SK-N-MC (cell line): ENCODE results near the gene PCNX2.

Source experiments
- EZH2 ChIP-seq: fragments of 200-600 bp; sonication (generic); IDR thresholded peaks from one replicate; pipeline ENCODE4 v1.6.1; 2017; ENCODE audit warnings: antibody characterized with exemption
- FOXP2 ChIP-seq: optimal IDR thresholded peaks from 2 replicates; pipeline ENCODE3; 2011; ENCODE audit warnings: mild to moderate bottlenecking, moderate library complexity; ENCODE audit not compliant: insufficient read depth; ENCODE audit errors: extremely low read length, control extremely low read depth
- POLR2AphosphoS5 ChIP-seq: IDR thresholded peaks from 2 replicates; pipeline ENCODE4 v1.6.1; 2012; ENCODE audit warnings: mild to moderate bottlenecking, low read depth, low read length, borderline replicate concordance

GRCh38 chr1:232939748-232940147 lies 355.8 kb downstream of the PCNX2 start:
- TF ChIP-seq POLR2AphosphoS5 = no peak
- no peak for TF ChIP-seq EZH2
- no peak for TF ChIP-seq FOXP2
